NCI-H226 (cell line): Measurements from ENCODE around the gene NDRG2.
"Not testable (repeated sequence)": the region's sequence is repeated elsewhere in the genome, so short reads cannot be mapped to it uniquely, and the experiment has no call there.

Experiments
- DNase-seq: peaks from one replicate; pipeline ENCODE4 v3.0.0-alpha.2; 2015

The NDRG2 gene

DNA sequence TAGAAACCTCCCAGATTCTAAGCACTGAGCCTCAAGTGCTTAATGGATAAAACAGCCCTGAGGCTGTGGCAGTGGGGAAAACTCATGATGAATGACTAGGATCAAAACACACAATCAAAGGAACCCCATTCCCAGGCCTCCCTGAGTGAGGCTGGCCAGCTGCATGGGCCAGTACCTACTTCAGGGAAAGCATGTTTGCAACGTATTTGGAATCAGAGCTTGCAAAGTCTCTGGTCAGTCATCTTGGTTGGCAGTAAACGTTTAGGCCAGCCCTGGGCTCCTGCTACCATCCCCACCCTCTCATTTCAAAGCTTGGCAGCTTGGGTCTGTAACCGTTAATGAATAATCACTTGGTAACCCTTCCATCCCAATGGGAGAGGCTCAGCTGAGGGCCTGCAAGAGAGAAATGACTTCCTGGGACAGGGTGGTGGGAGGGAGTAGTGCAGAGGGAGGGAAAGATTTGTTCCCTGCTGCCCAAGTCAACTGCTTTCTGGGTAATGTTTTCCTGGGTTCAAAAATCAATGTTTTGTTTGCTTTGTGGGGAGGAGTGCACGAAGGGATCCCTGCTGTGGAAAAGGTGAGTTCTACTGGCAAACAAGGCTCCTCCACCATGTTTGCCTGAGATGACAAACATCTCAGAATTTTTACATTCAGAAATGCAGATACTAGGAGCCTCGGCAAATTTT lies 30.7 kb upstream of the NDRG2 start:
- no peak for DNase-seq

DNA sequence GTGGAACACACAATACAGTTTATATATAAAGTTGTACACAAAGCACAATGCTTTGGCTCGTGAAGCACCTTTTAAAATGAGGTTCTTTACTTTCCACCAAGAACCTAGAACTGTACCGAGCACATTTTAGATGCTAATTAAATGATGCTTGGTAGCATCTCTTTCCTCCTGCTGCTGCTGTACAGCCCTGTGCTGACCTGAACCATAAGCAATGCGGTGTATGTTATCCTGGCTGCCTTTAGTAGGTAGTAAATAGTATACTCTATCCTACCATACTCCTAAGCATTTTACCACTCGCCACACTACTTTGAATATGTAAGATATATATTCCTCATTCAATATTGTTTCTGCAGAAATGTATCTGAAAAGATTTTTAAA lies 29.9 kb upstream of the NDRG2 start:
- DNase-seq, result no peak

DNA sequence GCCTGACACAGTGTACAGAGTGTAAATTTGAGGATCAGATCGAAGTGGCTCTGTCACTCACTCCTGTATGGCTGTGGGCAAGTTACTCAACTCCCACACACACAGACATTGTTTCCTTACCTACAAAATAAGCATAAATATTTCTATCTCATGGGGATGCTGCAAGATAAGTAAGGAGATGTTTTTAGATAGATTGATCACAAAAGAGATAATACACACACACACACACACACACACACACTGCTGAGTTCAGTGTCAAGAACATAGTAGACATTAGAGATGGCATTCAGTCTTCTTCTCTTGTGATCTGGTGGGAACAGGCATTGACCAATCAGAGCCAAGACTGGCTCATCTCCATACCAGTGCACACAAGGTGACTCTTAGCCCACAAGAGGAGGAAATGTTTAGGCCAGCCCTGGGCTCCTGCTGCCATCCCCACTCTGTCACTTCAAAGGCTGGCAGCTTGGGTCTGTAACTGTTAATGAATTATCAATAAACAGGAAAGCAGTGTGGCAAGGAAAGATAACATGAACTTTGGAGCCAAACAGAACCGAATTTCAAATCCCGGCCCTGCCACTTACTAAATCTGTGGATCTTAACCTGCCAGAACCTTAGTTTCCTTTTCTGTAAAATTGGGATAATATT lies 29.4 kb upstream of the NDRG2 start:
- DNase-seq, result no peak

DNA sequence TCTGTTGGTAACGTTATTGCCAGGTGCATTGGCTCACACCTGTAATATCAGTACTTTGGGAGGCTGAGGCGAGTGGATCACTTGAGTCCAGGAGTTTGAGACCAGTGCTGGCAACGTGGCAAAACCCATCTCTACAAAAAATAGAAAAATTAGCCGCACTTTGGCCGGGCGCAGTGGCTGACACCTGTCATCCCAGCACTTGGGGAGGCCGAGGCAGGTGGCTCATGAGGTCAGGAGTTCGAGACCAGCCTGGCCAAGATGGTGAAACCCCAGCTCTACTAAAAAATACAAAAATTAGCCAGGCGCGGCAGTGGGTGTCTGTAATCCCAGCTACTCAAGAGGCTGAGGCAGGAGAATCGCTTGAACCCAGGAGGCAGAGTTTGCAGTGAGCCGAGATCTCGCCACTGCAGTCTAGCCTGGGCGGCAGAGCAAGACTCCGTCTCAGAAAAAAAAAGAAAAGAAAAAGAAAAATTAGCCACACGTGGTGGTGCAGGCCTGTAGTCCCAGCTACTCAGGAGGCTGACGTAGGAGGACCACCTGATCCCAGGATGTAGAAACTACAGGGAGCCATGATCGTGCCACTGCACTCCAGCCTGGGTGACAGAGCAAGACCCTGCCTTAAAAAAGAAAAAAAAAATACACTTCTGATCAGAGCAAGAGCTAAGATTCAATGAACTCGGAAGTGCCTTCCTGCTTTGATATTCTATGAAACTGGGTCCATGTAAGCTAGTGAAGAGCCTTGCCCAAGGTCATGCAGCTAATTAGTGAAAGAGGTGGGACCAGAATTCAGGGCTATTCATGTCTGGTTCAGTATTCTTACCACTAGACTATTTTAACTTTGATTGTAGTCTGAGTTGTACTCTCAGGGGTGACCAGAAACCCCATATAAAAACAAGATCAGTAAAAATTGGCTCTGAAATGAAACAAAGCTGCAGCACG lies 28.6 kb upstream of the NDRG2 start:
- no peak for DNase-seq

DNA sequence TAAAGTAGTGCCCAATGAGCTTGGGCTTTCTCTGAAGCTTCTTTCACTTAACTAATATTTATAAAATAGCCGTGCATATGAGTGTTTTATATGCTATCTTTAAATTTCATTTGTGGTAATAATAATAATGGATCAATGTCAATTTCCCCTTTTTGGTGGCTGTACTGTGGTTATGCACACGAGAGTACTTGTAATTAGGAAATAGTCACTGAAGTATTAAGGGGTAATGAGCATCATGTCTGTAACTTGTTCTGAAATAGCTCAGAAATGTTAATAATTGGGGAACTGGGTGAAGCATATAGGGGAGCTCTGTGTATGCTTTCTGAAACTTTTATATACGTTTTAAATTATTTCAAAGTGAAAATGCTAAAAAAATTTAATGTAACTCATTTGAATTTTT lies 25.7 kb upstream of the NDRG2 start:
- DNase-seq, result no peak

DNA sequence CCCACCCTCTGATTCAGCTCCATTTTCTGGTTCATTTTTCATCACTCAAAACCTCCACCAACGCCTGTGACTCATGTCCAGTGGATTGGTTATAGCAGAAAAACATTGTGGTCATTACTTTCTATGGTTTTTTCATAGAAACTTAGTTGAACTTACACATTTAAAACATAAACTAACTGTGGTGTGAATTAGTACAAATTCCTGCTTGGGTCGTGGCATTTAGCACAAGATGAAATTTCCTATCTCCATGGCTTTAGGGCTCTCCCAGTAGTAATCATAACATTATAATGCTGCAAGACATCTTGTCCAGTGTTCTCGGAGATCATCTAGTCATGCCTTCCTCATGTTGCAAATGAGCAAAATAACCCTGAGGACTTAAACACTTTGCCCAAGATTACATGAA lies 24.4 kb upstream of the NDRG2 start:
- DNase-seq, result no peak

DNA sequence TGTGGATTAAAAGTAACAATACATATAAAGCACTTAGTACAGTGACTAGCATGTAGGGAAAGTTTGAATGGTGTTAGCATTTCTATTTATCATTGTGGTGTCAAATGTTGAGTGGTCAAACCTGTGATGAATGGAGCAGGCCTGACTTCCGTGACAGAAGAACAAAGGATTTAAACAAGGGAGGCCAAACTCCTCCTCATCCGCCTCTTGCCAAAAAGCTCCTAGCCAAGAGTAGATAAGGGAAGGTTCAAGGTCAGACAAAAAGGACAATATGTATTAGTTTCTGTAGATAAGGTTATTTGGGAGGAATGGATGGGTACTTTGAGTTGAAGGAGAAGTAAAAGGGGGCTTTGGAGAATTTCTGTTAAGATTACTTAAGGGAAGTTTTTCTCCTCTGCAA lies 23.8 kb upstream of the NDRG2 start:
- DNase-seq, result no peak

DNA sequence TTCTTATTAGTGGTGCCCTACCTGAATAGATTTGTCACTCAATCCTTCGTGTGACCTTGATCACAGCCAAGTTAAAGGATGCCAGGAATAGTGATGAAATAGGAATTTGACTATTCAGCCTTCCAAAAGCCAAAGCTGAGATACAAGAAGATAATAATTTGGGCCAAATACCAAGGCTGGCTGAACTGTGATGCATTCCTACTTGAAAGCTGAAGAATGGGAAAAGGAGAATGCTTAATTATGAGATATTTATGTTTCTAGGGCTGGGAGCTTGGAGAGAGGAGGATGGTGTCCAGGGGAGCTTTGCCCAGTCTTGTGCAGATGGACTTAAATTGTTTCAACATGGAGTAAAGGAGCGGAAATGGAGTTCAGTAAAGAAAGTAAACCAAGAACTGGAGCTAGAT lies 22.5 kb upstream of the NDRG2 start:
- DNase-seq, result no peak

DNA sequence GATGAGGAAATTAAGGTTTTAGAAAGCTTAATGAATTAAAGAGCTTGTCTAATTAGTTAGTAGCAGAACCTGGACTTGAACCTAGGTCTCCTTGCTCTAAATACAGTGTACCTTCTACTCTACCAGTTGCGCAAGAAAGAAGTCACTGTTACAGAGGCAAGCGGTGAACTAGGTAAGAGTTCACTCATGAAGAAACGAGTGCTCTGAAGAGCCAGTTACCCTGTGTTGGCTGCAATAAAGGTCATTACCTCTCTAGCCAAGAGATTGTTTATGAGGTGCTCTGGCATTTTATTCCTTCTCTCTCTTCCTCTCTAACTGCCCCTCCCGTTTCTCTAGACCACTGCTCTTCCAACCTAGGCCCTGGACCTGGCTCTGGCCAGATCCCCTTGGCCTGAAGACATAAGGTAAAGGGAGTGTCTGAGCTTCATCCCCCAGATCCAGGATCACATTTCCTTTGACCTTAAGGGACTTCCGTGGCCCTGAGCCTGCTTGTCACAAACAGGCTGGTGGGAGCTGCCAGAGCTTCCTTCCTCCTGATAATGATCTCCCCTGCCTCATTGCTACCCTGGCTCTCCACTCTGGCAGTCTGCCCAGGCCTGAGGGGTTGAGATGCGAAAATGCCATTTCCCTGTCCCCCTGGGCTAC lies 19.2 kb upstream of the NDRG2 start:
- no peak for DNase-seq

DNA sequence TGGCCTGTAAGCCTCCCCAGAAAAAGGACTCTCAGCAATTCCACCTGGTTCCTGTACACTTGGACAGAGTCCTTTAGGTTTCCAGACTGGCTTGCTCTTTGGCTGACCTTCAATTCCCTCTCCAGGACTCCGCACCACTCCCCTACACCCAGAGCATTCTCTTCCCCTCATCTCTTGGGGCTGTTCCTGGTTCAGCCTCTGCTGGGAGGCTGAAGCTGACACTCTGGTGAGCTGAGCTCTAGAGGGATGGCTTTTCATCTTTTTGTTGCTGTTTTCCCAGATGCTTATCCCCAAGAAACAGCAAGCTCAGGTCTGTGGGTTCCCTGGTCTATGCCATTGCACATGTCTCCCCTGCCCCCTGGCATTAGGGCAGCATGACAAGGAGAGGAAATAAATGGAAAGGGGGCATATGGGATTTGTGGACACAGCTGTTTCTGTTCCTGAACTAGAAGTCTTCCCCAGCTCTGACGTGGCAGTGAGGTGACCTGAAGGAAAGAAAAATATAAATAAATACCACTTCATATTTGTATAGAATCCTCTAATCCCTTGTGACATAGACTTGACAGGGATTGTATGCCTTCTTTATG lies 18.6 kb upstream of the NDRG2 start:
- no peak for DNase-seq

DNA sequence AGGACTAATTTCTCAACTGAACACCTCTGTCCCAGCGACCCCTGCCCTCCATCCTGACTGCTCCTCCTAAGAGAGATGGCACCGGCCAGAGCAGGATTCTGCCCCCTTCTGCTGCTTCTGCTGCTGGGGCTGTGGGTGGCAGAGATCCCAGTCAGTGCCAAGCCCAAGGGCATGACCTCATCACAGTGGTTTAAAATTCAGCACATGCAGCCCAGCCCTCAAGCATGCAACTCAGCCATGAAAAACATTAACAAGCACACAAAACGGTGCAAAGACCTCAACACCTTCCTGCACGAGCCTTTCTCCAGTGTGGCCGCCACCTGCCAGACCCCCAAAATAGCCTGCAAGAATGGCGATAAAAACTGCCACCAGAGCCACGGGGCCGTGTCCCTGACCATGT lies 18.1 kb upstream of the NDRG2 start:
- no peak for DNase-seq

DNA sequence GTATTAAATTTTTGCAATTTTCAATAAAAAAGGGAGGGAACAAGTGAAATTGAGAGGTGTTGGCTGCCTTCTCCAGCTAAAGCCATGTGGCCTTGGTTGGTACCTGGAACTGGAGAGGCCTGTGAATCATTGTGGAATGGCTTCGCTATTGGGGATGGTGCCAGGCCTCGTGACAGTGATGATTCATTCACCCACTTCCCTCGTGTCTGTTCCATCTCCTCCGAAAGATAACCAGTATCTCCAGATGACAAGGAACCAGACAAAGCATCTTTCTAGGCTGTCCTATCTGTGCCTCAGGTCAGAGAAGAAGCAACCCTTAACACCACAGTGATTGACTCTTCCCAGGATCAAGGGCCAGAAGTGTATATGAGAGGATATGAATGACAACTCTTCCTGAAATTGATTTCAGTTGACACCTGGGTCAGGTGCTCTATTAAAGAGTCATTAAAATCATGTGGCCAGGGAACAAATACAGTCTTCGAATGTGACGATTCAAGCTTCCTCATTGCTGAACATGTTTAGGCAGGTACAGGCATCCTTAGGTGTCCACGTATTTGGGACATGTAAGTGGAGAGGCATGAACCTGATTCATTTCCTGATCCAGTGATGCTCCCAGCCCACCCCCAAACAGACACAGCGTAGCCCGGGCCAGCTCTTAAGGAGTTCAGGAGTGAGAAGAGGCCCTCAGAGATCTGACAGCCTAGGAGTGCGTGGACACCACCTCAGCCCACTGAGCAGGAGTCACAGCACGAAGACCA lies 17.0 kb upstream of the NDRG2 start, which contains the start of gene RNASE7:
Gene RNASE7, plus strand, starts transcription at position 687 of the 758 bp plus-strand sequence. CDS start 631 bp downstream, outside the sequence.
- no peak for DNase-seq

DNA sequence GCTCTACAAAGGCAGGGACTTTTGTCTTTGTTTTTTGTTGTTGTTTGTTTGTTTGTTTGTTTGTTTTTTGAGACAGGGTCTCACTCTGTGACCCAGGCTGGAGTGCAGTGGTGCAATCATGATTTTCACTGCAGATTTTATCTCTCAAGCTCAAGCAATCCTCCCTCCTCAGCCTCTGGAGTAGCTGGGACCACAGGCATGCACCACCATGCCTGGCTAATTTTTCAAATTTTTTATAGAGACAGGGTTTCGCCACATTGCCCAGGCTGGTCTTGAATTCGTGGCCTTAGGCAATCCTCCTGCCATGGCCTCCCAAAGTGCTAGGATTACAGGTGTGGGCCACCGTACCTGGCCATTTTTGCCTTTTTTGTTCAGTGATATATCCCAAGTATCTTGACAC lies 16.1 kb upstream of the NDRG2 start:
- DNase-seq, result not testable (repeated sequence)

DNA sequence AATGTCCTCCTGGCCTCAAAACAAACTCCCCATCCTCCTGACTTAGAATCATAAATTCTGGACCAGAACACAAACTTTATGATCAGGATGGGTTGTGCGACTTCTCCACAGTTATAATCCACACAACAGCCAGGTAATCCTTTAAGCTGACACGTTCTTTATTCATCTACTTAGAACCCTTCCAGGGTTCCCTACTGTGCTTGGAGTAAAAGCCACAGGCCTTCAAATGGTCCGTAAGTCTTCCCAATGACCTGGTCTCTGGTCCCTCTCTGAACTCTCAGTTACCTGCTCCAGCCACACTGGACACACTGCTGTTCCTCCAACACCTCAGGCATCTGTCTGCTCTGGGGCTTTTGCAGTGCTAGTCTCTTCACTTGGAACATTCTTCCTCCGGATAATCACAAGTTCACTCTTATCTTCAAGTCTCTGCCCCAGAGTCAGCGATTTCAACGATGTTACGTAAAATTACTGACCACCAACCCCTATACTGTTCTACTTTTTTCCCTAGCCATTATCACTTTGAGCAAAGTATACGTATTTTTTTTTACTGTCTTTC lies 15.6 kb upstream of the NDRG2 start:
- no peak for DNase-seq

DNA sequence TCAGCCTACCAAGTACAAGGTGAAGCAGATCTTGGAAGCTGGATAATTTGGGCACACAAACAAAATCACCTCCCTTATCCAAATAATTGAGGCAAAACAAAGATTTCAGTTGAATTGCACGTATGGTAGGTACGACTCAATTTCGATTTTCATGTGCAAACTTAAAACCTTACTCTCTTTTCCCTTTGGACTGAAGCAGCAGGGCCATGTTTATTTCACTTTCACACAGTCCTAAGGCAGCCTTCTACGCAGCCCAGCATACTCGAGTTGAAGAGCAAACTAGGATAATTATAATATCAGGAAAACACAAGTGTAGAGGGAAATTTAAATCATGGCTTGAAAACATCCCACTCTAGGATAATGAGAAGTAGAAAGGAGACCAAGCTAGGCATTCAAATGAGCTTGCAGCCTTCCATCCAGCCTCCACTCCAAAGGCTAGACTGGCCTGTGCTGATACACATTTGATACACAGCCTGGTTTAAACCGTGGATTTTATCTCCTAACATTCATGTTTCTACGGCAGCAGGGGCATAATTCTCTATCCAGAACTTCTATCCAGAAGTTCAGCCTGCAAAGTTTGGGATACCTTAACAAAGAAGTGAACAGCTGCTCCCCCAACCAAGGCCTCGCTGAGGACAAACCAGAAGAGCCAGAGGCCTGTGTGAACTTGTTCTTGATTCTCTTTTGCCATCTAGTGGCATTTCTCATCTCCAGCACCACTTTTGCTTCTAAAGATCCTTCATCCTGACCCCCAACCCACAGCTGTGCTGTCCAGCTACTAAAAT lies 14.9 kb upstream of the NDRG2 start:
- no peak for DNase-seq

DNA sequence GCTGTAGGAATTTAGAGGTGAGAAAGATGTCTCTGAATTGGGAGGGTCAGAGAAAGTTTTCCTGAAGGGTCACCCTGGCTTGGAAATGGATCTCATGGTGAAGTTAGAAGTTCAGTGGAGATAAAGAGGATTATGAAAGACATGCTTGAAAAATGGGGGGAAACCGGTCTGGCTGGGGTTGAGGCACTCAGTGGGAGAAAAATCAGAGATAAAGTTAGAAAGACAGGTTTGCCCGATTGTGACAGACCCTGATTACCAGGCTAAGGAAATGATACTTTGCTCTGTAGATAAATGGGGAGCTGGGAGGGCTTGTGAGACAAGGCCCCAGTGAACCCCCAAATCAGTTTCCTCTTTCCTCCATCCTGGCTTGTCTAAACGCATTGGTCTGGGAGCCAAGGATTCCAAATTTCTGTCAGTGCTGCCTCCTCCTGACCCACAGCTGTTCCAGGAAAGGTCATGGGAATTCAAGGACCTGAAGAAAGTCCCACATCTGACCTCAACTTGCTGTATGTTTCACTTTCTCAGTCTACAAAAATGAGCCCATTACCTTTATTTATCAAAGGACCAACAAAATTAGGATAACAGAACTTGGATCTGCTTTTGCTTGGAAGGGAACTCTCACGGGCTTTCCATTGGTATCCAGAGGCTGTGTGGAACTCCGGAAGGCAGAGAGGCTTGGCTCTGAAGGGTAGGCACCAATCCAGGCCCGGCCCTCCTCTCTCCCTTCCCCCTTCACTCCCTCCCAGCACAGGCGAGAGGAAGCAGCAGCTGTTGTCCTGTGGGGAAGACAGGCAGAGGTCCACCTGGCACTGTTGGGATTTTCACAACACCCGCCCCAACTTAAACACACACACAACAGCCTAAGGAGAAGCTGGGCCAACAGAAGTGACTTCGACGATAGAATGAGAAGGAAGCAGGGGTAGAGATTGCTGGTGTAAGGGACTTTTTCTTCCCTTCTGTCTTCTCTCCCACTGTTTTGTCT lies 13.9 kb upstream of the NDRG2 start:
- DNase-seq, result no peak

DNA sequence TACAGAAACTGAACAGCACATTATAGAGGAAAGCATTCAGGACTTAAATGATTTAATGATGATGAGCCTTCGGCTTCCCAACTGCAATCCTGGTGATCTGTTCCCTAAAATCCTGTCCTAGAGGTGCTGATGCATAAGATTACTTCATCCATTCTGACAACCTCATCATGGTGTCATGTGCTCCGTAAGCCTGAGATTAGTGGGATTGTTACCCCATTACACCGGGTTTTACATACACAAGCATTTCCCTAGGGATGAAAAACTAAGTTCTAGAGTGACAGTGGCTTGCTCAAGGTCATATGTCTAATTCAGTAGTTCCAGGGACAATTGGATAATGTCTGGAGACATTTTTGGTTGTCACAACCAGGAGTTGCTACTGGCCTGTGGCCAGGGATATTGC lies 12.3 kb upstream of the NDRG2 start:
- no peak for DNase-seq

DNA sequence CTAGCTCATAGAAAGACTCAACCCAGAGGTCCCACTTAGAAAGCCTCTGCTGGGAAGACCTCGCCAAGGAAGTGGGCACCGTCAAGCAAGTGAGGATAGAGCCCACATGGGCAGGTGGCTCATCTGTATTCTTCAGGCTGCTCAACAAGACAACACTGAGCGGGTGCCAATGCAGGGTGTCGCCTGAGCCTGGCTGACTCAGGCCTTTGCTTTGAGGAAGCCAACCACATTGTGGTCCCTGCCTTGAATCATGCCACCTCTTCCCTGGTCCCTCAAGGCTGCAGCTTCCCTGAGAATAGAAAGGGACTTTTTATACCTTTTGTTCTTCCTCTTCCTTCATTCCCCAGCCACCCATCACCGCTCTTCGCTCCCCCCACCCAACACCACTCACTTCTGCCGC lies 11.9 kb upstream of the NDRG2 start:
- DNase-seq, result no peak

DNA sequence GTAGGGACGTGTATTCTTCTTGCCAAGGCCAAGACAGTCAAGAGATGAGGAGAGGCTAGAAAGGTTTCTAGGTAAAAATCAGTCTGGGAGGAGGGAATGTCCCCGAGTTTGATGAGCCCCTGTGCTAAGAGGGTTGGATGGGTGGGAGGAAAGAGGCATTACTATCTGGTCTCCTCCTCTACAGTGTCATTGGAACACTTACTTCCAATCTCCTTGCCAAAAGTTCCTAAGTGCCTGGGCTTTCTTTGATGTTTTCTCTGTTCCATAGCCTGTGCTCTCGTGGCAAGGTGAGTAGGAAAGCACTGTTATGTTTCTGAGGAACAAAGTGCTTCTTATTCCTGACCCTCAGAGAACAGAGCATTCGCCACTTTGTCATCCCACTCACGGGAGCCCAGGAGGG lies 9.8 kb upstream of the NDRG2 start, which contains the start of gene RNASE13:
Gene RNASE13, minus strand, starts transcription at position 101 of the 400 bp plus-strand sequence. CDS start 519 bp downstream, outside the sequence.
- no peak for DNase-seq
